GM21717 (cell line): ENCODE results near the gene PMM2.
"Not testable (repeated sequence)": the region's sequence is repeated elsewhere in the genome, so short reads cannot be mapped to it uniquely, and the experiment has no call there.

Experiments used
- ATAC-seq: cut with Tn5 transposase; IDR thresholded peaks from one replicate; pipeline ENCODE4 v1.9.1; 2021; ENCODE audit warnings: mild to moderate bottlenecking, moderate library complexity; ENCODE audit not compliant: unreplicated experiment

PMM2 gene

GRCh38 chr16:8797364-8798173 lies at the start of gene PMM2, which contains the start of gene TMEM186:
PMM2 (plus strand) TSS chr16:8797839; CDS start chr16:8797883, 44 bp downstream.
TMEM186 (minus strand) TSS chr16:8797639; CDS start chr16:8797614, 25 bp downstream.
- ATAC-seq, result peak; percentile 92

- not testable (repeated sequence) for ATAC-seq
Measured at GRCh38 chr16:8748944-8749343, 48.7 kb upstream of the PMM2 start.

- ATAC-seq, result no peak
Measured at GRCh38 chr16:8751481-8752311, 45.9 kb upstream of the PMM2 start.

GRCh38 chr16:8752706-8753105 lies 44.9 kb upstream of the PMM2 start:
- ATAC-seq, result no peak

- no peak for ATAC-seq
Measured at GRCh38 chr16:8753416-8754054, 44.1 kb upstream of the PMM2 start.

- no peak for ATAC-seq
Measured at GRCh38 chr16:8756755-8757154, 40.9 kb upstream of the PMM2 start.

GRCh38 chr16:8758022-8758421 lies 39.6 kb upstream of the PMM2 start:
- no peak for ATAC-seq

GRCh38 chr16:8760021-8760420 lies 37.6 kb upstream of the PMM2 start:
- ATAC-seq, result no peak

GRCh38 chr16:8761078-8761477 lies 36.6 kb upstream of the PMM2 start:
- no peak for ATAC-seq

- ATAC-seq, result no peak
Measured at GRCh38 chr16:8762254-8762653, 35.4 kb upstream of the PMM2 start.

- ATAC-seq, result no peak
Measured at GRCh38 chr16:8763083-8763482, 34.6 kb upstream of the PMM2 start.

GRCh38 chr16:8763899-8764298 lies 33.7 kb upstream of the PMM2 start:
- ATAC-seq, result no peak

- no peak for ATAC-seq
Measured at GRCh38 chr16:8764525-8765250, 33.0 kb upstream of the PMM2 start.

- ATAC-seq, result no peak
Measured at GRCh38 chr16:8767176-8767575, 30.5 kb upstream of the PMM2 start.

- ATAC-seq, result no peak
Measured at GRCh38 chr16:8768283-8768682, 29.4 kb upstream of the PMM2 start.

- no peak for ATAC-seq
Measured at GRCh38 chr16:8768692-8769091, 28.9 kb upstream of the PMM2 start.

GRCh38 chr16:8773537-8773936 lies 24.1 kb upstream of the PMM2 start:
- no peak for ATAC-seq

GRCh38 chr16:8774208-8774607 lies 23.4 kb upstream of the PMM2 start:
- no peak for ATAC-seq

GRCh38 chr16:8775359-8775758 lies 22.3 kb upstream of the PMM2 start:
- no peak for ATAC-seq

GRCh38 chr16:8776129-8776584 lies 21.5 kb upstream of the PMM2 start:
- no peak for ATAC-seq

- ATAC-seq, result no peak
Measured at GRCh38 chr16:8777217-8777616, 20.4 kb upstream of the PMM2 start.
